ENCODE data around the gene NUDCD3.

- no peak for TF ChIP-seq CTCF (IDR thresholded peaks at IDR 0.05; ENCODE audit: insufficient read depth, low read depth, low read length)
- TF ChIP-seq EZH2 (IDR thresholded peaks at IDR 0.05; ENCODE audit: insufficient read depth, low read length) = no peak
Observed at GRCh38 chr7:44382459-44383265, 107.8 kb downstream of the NUDCD3 start.
